AG04450 (cell line): ENCODE results near the gene FAM83B. TPM values are rescaled to one million over a fixed set of nuclear protein-coding genes. Genes with fewer than 3 reads are reported as not detected.

ENCODE experiments used
- CTCF ChIA-PET: fragments of 300-600, 350-600 bp; formaldehyde crosslinking; extraction: SDS; loops from one replicate; lab custom pipeline; 2022; ENCODE audit warnings: antibody characterized with exemption, inconsistent platforms; lab: Charles Lee
- POLR2A ChIA-PET: fragments of 350-600 bp; formaldehyde crosslinking; extraction: SDS; loops from one replicate; lab custom pipeline; 2021; ENCODE audit warnings: antibody characterized with exemption, inconsistent platforms; lab: Yijun Ruan, JAX
- DNase-seq: peaks from one replicate; pipeline ENCODE4 v3.0.0-alpha.2; 2011; ENCODE audit warnings: low read depth, low spot score
- H3K27ac ChIP-seq: one replicate; pipeline ENCODE4 v1.5.1; 2012; ENCODE audit warnings: low read depth, low read length, control low read depth
- H3K27me3 ChIP-seq: one replicate; pipeline ENCODE4 v1.6.0; 2012; ENCODE audit warnings: low read length; ENCODE audit not compliant: control insufficient read depth, insufficient read depth
- H3K4me3 ChIP-seq: 2 replicates; pipeline ENCODE4 v1.5.1; 2011; ENCODE audit warnings: mild to moderate bottlenecking, low read depth, low read length, control low read depth
- H3K9me3 ChIP-seq: 2 replicates; pipeline ENCODE4 v1.5.1; 2012; ENCODE audit warnings: low read length; ENCODE audit not compliant: control insufficient read depth, insufficient read depth
- CTCF ChIP-seq: IDR thresholded peaks from 2 replicates; pipeline ENCODE4 v1.5.1; 2011; ENCODE audit warnings: low read depth, low read length, control low read depth, inconsistent platforms
- polyA plus RNA-seq: library from polyadenylated mRNA; depleted of rRNA; stranded (reverse); fragments of >200 nt; gene quantifications from 2 replicates; pipeline ENCODE4 v1.2.3, GENCODE V29; 2011

FAM83B gene
- polyA plus RNA-seq, 1 experiment: 0.05 TPM

- H3K4me3 ChIP-seq: no peak overlapping the region
- no peaks in the 10 kb centered on the region for H3K27me3 ChIP-seq
- H3K27ac ChIP-seq: no peak overlapping the region
- no peaks in the 10 kb centered on the region for H3K9me3 ChIP-seq
- CTCF ChIA-PET: no interaction called here
- no peak for DNase-seq
- TF ChIP-seq CTCF: no peak
- POLR2A ChIA-PET: no interaction called here
Observed at GRCh38 chr6:54860739-54861138, 14.2 kb downstream of the FAM83B start.

- no peak for DNase-seq
- CTCF ChIA-PET: no interaction called here
- no peaks in the 10 kb centered on the region for H3K27me3 ChIP-seq
- POLR2A ChIA-PET: no interaction called here
- no peak overlapping the region for H3K27ac ChIP-seq
- no peaks in the 10 kb centered on the region for H3K9me3 ChIP-seq
- no peak for TF ChIP-seq CTCF
- no peak overlapping the region for H3K4me3 ChIP-seq
Observed at GRCh38 chr6:54861905-54862616, 15.5 kb downstream of the FAM83B start.

- Histone ChIP-seq H3K27ac (no peak overlapping the region), H3K27me3 (no peaks in the 10 kb centered on the region), H3K4me3 (no peak overlapping the region), H3K9me3 (no peaks in the 10 kb centered on the region)
- no peak for TF ChIP-seq CTCF
- no peak for DNase-seq
- CTCF ChIA-PET: no interaction called here
- POLR2A ChIA-PET: no interaction called here
Observed at GRCh38 chr6:54864272-54864671, 17.7 kb downstream of the FAM83B start.

- no peak overlapping the region for H3K27ac ChIP-seq
- ChIA-PET CTCF (no interaction called here), POLR2A (no interaction called here)
- no peak for DNase-seq
- no peaks in the 10 kb centered on the region for H3K9me3 ChIP-seq
- H3K27me3 ChIP-seq: no peaks in the 10 kb centered on the region
- TF ChIP-seq CTCF: no peak
- H3K4me3 ChIP-seq: no peak overlapping the region
Observed at GRCh38 chr6:54865091-54865631, 18.6 kb downstream of the FAM83B start.

GRCh38 chr6:54868556-54868955 is 22.0 kb downstream of the FAM83B start:
- Histone ChIP-seq H3K4me3 (no peak overlapping the region), H3K27ac (no peak overlapping the region), H3K9me3 (no peaks in the 10 kb centered on the region), H3K27me3 (no peaks in the 10 kb centered on the region)
- ChIA-PET POLR2A (no interaction called here), CTCF (no interaction called here)
- DNase-seq: no peak
- no peak for TF ChIP-seq CTCF
